HUDEP-2 (cell line): ENCODE measurements around the gene LPAR2.
"Not testable (repeated sequence)": the region's sequence is repeated elsewhere in the genome, so short reads cannot be mapped to it uniquely, and the experiment has no call there.

ENCODE experiments used
- DNase-seq, 76 experiments: peaks; one replicate each; lab custom pipeline; 2025; ENCODE audit not compliant: unreplicated experiment in 76 of 76; lab: John Stamatoyannopoulos, UW

The LPAR2 gene

GRCh38 chr19:19633711-19634515, 5.9 kb upstream of the LPAR2 start:
- no peak for DNase-seq

- no peak for DNase-seq
Measured at GRCh38 chr19:19632661-19633060, 4.6 kb upstream of the LPAR2 start.

DNA sequence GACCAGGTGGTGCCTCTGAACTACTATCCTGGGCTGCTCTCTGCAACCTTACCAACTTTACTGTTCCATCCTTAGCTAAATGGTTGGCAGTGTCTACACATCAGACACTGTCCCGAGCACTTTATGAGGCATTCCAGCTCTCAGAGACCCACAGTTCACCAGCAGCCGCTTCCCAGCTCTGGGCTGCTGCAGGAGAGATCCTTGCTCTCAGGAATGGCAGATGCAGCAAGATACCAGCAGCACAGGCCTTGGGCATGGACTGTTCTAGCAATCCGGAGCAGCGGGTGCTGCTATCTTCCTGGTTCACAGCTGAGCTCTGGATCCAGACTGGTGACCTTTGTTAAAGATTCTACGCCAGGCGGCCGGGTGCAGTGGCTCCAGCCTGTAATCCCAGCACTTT, 3.3 kb upstream of the LPAR2 start:
- DNase-seq, result no peak

DNA sequence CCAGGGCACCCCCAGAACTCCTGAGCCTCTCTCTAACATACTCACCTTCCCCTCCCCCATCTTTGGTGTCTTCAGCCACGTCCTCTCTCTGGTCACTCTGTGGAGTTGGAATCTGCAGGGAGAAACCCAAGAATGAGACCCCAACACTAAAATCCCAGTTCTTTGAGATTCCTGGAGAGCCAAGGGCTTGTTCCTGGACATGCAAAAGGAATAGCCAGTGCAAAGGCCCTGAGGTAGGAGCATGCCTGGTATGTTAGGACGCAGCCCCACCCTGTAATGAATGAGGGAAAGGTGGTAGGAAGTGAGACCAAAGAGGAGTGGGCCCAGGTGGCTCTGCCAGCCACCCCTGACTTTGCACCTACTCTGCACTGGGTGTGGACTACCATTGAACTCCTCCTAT, 2.4 kb upstream of the LPAR2 start:
- no peak for DNase-seq

DNA sequence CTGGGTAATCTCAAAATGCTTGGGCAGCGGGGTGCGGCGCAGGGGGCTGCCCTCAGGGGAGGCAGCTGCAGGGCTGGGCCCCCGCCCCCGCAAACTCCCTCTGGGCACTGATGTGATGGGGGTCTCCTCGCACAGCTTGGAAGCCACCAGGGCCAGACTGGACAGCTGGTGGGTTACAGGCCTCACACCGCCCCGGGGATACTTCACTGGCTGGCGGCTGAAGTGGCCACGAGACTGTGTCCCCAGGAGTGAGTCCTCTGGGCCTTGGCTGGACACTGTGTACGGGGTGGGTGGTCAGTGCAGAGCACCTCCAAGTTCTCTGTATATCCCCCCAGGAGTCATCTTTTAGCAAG, 2.0 kb upstream of the LPAR2 start:
- no peak for DNase-seq

GRCh38 chr19:19628501-19629134, 598 bp upstream of the LPAR2 start:
- DNase-seq, result no peak

DNA sequence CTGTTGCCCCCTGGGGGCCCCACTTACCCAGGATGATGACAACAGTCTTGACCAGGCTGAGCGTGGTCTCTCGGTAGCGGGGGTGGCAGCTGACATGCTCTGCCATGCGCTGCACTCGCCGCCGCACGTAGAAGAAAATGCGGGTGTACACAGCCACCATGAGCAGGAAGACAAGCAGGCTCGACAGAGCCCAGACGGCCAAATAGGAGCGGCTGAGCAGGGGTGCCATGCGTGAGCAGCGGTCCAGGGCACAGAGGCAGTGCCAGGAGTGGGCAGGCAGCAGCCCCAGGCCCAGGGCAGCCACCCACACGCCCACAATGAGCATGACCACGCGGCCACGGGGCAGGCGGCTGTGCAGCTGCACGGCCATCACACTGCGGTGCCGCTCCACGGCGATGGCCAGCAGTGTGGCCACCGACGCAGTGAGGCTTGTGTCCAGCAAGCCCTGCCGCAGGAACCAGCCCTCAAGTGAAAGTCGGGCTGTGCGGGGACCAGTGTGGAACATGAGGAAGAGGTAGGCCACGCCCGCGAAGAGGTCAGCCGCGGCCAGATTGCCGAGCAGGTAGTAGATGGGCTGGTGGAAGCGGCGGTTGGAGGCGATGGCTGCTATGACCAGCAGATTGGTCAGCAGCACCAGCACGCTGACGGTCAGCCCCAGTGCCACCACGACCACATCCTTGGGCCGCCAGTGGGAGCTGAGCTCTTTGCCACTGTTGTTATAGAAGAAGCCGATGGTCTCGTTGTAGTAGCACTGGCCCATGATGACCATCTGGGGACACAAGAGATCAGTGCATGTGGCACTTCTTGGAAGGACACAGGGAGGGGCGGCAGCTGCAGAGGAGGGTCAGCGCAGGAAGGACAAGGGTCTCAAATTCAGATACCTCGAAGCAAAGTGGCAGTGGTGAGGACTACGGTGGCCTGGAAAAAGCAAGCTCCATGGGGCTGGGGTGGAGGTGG, 1.2 kb downstream of the LPAR2 start:
- DNase-seq, result peak in 1 of 76 experiments; percentile 5

DNA sequence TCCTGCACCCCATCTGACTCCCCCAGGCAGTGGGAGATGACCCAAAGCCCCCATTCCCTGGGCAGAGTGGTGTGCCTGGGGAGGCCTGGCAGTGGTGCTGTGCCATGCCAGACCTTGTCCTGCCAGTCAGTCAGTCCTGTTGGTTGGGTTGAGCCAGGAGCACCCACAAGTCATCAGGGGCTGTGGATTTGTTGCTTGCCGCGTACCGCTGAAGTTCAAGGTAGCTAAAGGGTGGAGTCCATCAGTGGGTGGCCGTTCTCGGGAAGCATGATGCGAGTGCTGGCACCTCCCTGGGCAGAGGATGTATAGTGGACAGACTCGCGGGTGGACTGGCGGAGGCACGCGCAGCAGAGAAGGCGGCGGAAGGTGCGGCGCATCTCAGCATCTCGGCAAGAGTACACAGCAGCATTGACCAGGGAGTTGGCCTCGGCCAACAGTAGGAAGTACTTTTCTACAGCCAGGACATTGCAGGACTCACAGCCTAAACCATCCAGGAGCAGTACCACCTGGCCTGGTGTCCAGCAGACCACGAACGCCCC, 3.9 kb downstream of the LPAR2 start:
- DNase-seq, result no peak

- no peak for DNase-seq
Measured at GRCh38 chr19:19623383-19623782, 4.6 kb downstream of the LPAR2 start.

DNA sequence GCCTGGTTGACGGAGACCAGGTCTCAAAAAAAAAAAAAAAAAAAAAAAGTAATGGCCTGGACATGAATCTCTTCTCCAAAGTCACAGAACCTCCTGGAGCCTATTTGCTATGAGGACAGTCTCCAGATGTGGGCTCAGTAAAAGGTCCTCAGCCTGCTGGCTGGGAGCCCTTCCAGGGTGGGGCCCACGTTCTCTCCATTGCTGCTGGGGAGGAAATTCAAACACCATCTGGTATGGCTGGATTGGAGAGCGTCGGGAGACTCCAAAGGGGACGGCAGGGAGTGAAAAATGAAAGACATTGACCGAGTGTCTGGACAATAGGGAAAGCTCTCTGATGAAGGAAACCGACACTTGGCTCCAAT, 8.2 kb downstream of the LPAR2 start:
- DNase-seq, result no peak

DNA sequence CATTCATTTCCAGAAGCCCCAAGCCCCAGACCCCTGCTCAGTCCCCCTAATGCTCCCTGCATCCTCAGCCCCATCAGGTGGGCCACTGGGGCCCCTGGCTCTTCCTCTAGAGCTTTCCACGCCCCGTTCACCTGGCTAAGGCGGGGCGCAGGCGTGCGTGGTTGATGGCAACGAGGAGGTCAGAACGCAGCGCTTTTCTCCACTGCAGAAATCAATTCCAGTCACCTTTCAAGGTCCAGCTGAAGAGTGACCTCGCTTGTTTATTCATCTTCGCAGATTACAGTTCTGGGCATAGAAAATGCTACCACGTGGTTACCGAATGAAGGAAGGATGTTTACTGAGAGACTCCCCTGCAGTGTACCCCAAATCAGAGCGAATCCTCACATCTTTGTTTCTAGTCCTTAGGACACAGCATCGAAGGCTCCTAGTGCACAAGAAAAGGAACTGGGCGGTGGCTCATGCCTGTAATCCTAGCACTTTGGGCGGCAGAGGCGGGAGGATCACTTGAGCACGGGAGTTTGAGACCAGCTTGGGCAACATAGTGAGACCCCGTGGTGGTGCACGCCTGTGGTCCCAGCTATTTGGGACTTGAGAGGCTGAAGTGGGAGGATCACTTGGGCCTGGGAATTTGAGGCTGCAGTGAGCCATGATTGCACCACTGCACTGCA, 8.7 kb downstream of the LPAR2 start:
- no peak for DNase-seq

- DNase-seq, result peak in 69 of 76 experiments; percentile 24 to 98 (median 92)
Measured at GRCh38 chr19:19618219-19619051, 9.6 kb downstream of the LPAR2 start, which contains the start of gene PBX4. Gene PBX4 (minus strand): TSS chr19:19618687. CDS start chr19:19618629, 58 bp downstream.

DNA sequence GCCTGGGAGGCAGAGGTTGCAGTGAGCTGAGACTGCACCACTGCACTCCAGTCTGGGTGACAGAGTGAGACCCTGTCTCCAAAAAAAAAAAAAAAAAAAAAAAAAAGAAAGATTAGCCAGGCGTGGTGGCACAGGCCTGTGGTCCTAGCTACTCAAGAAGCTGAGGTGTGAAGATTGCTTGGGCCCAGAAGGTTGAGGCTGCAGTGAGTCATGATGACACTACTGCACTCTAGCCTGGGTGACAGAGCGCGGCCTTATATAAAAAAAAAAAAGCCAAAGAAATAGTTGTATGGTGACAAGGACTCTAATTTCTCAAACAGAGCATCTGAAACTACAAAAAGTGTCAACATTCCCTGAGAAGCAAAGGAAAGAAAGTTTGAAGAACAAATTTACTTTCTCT, 12.9 kb downstream of the LPAR2 start:
- DNase-seq, result no peak

- DNase-seq, result no peak
Measured at GRCh38 chr19:19613506-19613905, 14.5 kb downstream of the LPAR2 start.

DNA sequence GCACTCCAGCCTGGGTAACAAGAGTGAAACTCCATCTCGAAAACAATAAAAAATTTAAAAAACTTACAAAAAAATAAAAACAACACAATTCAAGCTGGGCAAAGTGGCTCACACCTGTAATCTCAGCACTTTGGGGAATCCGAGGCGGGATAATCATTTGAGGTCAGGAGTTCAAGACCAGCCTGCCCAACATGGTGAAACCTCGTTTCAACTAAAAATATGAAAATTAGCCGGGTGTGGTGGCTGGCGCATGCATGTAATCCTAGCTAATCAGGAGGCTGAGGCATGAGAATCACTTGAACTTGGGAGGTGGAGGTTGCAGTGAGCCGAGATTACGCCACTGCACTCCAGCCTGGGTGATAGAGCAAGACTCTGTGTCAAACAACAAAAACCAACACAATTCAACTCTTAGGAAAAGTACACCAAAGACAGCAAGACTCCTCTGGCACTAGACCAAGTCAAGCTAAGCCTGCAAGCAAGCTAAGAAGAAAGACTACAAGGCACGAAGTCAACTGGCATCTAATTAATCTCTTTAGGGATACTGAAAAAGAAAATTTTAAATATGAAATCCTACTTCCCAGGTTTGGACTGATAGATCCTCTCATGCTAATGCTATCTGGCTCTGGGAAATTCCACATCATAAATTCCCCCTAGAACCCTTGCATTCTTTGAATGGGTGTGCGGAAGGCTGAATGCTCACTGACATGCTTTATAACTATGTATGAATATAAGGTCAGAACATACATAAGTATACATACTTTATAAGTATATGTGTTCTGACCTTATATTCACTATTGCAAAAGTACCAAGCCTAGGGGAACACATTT, 17.4 kb downstream of the LPAR2 start:
- DNase-seq, result no peak

GRCh38 chr19:19606686-19607085, 21.3 kb downstream of the LPAR2 start:
- DNase-seq, result not testable (repeated sequence)

- DNase-seq, result peak in 12 of 76 experiments; percentile 7 to 59 (median 12)
Measured at GRCh38 chr19:19606021-19606420, 22.0 kb downstream of the LPAR2 start.

GRCh38 chr19:19602713-19603324, 25.2 kb downstream of the LPAR2 start:
- no peak for DNase-seq
